Keratinocyte (primary cell): Measurements from ENCODE around the gene SPAG9. TPM values are rescaled to one million over a fixed set of nuclear protein-coding genes. Genes with fewer than 3 reads are reported as not detected.
A peak's percentile ranks its signal among the peaks of the same experiment; 100 is the strongest.

Source experiments
- DNase-seq: peaks from one replicate; pipeline ENCODE4 v3.0.0-alpha.2; 2011; ENCODE audit warnings: low read depth, missing footprints, low spot score
- FAIRE-seq: peaks from 2 replicates; lab custom pipeline; 2011; peaks lifted over from hg19 to GRCh38; lab: Jason Lieb, UNC
- H2AFZ ChIP-seq: 2 replicates; pipeline ENCODE4 v1.6.0; 2012; ENCODE audit warnings: low read length, control low read depth, inconsistent platforms; ENCODE audit not compliant: control insufficient read depth
- H3K27ac ChIP-seq: 2 replicates; pipeline ENCODE4 v1.5.1; 2011; ENCODE audit warnings: low read length; ENCODE audit not compliant: control insufficient read depth, insufficient read depth
- H3K27me3 ChIP-seq: 3 replicates; pipeline ENCODE4 v1.6.0; 2011; ENCODE audit warnings: low read length; ENCODE audit not compliant: control insufficient read depth, insufficient read depth; ENCODE audit errors: extremely low read depth
- H3K36me3 ChIP-seq, 2 experiments: 2 replicates in 1 of 2; 3 replicates in 1 of 2; pipeline ENCODE4 v1.5.1; 2011; ENCODE audit warnings: low read length in 2 of 2, mild to moderate bottlenecking in 1 of 2; ENCODE audit not compliant: control insufficient read depth in 2 of 2, insufficient read depth in 2 of 2; ENCODE audit errors: extremely low read depth in 1 of 2
- H3K4me1 ChIP-seq: 3 replicates; pipeline ENCODE4 v1.5.1; 2011; ENCODE audit warnings: low read length; ENCODE audit not compliant: control insufficient read depth, insufficient read depth; ENCODE audit errors: extremely low read depth
- H3K4me2 ChIP-seq: 3 replicates; pipeline ENCODE4 v1.6.0; 2011; ENCODE audit warnings: low read depth, low read length; ENCODE audit not compliant: control insufficient read depth, insufficient read depth; ENCODE audit errors: extremely low read depth
- H3K4me3 ChIP-seq, 3 experiments: fragments of 200-600 bp in 1 of 3; sonication (generic) in 1 of 3; 2 replicates in 2 of 3; 3 replicates in 1 of 3; pipeline ENCODE4 v1.5.1; 2011 to 2016; ENCODE audit warnings: low read length in 3 of 3, mild to moderate bottlenecking in 3 of 3, control low read depth in 2 of 3, inconsistent platforms in 1 of 3, low read depth in 1 of 3, mixed read lengths in 1 of 3, mixed run types in 1 of 3, moderate library complexity in 1 of 3; ENCODE audit not compliant: control insufficient read depth in 2 of 3, insufficient read depth in 2 of 3; ENCODE audit errors: extremely low read depth in 1 of 3
- H3K79me2 ChIP-seq: 2 replicates; pipeline ENCODE4 v1.6.0; 2012; ENCODE audit warnings: low read length; ENCODE audit not compliant: control insufficient read depth, insufficient read depth
- H3K9ac ChIP-seq: 3 replicates; pipeline ENCODE4 v1.6.0; 2011; ENCODE audit warnings: low read length; ENCODE audit not compliant: control insufficient read depth, insufficient read depth; ENCODE audit errors: extremely low read depth
- H3K9me1 ChIP-seq: 3 replicates; pipeline ENCODE4 v1.6.0; 2011; ENCODE audit warnings: low read length; ENCODE audit not compliant: control insufficient read depth, insufficient read depth; ENCODE audit errors: extremely low read depth
- H3K9me3 ChIP-seq: 2 replicates; pipeline ENCODE4 v1.5.1; 2012; ENCODE audit warnings: low read depth, low read length; ENCODE audit not compliant: control insufficient read depth
- H4K20me1 ChIP-seq: 3 replicates; pipeline ENCODE4 v1.6.0; 2011; ENCODE audit warnings: low read length; ENCODE audit not compliant: control insufficient read depth, insufficient read depth; ENCODE audit errors: extremely low read depth
- EZH2 ChIP-seq: IDR thresholded peaks from one replicate; pipeline ENCODE4 v1.6.1; 2012; ENCODE audit warnings: inconsistent platforms, mild to moderate bottlenecking, low read length, moderate library complexity
- dilution Hi-C: fragments of 300-500 bp; cut with MboI; formaldehyde crosslinking; loops from one replicate; pipeline ENCODE4 v1.7.0; 2020; ENCODE audit warnings: low sequenced_read_pairs; ENCODE audit not compliant: extremely low pct_ligation_motif_present
- polyA minus RNA-seq, 3 experiments: library from RNA; depleted of rRNA, polyadenylated mRNA; stranded (reverse); fragments of >200 nt; gene quantifications; 1 replicate in 1 of 3; 2 replicates in 1 of 3; 3 replicates in 1 of 3; pipeline ENCODE4 v1.2.3, GENCODE V29; 2011
- polyA plus RNA-seq, 5 experiments: library from polyadenylated mRNA; depleted of rRNA in 3 of 5; stranded (reverse) in 3 of 5; stranded (forward) in 1 of 5; unstranded in 1 of 5; fragments of >200 nt; gene quantifications; 1 replicate in 1 of 5; 2 replicates in 3 of 5; 3 replicates in 1 of 5; pipeline versions ENCODE4 v1.2.1 to v1.2.3, GENCODE V29; 2011 to 2012; ENCODE audit warnings: missing spikeins in 2 of 5, low read depth in 1 of 5, low replicate concordance in 1 of 5
- TF ChIP-seq, protein P1 (sequence below), 3 experiments: IDR thresholded peaks in 1 of 3; conservative IDR thresholded peaks in 1 of 3; optimal IDR thresholded peaks in 1 of 3; 2 replicates in 2 of 3; 3 replicates in 1 of 3; pipeline versions ENCODE3 to v1.5.1; 2011; ENCODE audit warnings: low read length in 3 of 3, mild to moderate bottlenecking in 3 of 3, moderate library complexity in 2 of 3, control low read depth in 1 of 3, inconsistent platforms in 1 of 3; ENCODE audit not compliant: insufficient read depth in 2 of 3; ENCODE audit errors: extremely low read depth in 1 of 3

SPAG9 gene, protein sequence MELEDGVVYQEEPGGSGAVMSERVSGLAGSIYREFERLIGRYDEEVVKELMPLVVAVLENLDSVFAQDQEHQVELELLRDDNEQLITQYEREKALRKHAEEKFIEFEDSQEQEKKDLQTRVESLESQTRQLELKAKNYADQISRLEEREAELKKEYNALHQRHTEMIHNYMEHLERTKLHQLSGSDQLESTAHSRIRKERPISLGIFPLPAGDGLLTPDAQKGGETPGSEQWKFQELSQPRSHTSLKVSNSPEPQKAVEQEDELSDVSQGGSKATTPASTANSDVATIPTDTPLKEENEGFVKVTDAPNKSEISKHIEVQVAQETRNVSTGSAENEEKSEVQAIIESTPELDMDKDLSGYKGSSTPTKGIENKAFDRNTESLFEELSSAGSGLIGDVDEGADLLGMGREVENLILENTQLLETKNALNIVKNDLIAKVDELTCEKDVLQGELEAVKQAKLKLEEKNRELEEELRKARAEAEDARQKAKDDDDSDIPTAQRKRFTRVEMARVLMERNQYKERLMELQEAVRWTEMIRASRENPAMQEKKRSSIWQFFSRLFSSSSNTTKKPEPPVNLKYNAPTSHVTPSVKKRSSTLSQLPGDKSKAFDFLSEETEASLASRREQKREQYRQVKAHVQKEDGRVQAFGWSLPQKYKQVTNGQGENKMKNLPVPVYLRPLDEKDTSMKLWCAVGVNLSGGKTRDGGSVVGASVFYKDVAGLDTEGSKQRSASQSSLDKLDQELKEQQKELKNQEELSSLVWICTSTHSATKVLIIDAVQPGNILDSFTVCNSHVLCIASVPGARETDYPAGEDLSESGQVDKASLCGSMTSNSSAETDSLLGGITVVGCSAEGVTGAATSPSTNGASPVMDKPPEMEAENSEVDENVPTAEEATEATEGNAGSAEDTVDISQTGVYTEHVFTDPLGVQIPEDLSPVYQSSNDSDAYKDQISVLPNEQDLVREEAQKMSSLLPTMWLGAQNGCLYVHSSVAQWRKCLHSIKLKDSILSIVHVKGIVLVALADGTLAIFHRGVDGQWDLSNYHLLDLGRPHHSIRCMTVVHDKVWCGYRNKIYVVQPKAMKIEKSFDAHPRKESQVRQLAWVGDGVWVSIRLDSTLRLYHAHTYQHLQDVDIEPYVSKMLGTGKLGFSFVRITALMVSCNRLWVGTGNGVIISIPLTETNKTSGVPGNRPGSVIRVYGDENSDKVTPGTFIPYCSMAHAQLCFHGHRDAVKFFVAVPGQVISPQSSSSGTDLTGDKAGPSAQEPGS (N-terminal part only)
- polyA plus RNA-seq: 34.6 to 43.1 TPM (median 36.7 TPM) in 3 replicates
- polyA plus RNA-seq (2011; ENCODE audit: low read depth): 258 TPM
- 24.1 and 35.5 TPM in 2 replicates for polyA plus RNA-seq (2011; cell fraction: cytosol; rRNA removed)
- polyA plus RNA-seq (2011; cell fraction: nucleus; rRNA removed): 63.9 and 76.1 TPM in 2 replicates
- 43.4 and 63.7 TPM in 2 replicates for polyA plus RNA-seq (2012; ENCODE audit: low replicate concordance)
- polyA minus RNA-seq: 57.8 to 121 TPM (median 88.9 TPM) in 3 replicates
- polyA minus RNA-seq (2011; cell fraction: cytosol; rRNA and poly(A)+ RNA removed): 37.2 TPM
- polyA minus RNA-seq (2011; cell fraction: nucleus; rRNA and poly(A)+ RNA removed): 70.3 and 145 TPM in 2 replicates

DNA sequence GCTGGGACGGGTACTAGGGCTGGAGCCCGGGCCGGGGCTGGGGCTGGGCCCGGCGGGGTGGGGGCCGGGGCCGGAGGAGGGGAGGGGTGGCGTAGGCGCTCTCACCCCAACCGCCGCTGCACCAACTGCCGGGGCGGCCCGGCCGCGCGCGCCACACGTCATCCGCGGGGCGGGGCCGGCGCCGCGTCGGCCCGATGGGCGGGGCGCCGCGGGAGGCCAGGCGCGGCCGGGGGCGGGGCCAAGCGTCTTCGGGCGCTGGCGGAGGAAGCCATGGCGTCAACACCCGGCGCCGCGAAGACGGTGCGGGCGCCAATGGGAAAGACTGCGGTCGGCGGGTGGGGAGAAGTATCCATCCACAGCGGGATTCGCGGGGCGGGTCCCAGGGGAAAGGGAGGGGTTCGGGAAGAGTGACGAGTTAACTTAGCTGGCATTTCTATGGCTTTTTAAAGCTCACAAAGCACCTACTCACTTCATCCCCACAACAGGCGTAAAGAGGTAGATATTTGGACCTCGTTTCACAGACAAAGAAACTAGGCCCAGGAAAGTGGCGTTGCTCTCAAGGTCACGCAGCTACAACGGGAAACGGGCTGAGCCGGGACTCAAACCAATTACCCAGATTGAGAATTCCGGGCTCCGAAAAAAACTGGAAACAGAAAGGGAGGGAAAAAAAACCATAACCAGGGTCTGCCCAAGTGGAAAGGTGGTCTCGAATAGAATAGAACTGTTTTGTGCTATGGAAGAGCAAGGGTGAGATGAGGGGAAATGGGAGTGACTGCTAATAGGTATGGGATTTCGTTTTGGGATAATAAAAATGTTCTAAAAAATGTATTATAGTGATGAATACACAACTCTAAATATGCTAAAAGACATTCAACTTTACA lies at the start of gene SPAG9:
TSS of gene SPAG9 (minus strand) at position 130 of the 881 bp plus-strand sequence. CDS start 212 bp downstream, outside the sequence.
- Histone ChIP-seq H3K4me1 (peaks cover 34% of the 10 kb centered on the region), H3K9ac (peak within 1 kb of the TSS; percentile 96), H3K9me1 (peaks cover 4% of the 10 kb centered on the region), H3K27me3 (no peaks in the 10 kb centered on the region), H3K4me3 (peak within 1 kb of the TSS; percentile 67 to 84 (median 75)), H4K20me1 (peaks cover 19% of the 10 kb centered on the region), H3K27ac (peak within 1 kb of the TSS; percentile 98), H2AFZ (peak within 1 kb of the TSS; percentile 81), H3K79me2 (peaks cover 45% of the 10 kb centered on the region), H3K9me3 (no peaks in the 10 kb centered on the region), H3K4me2 (peak within 1 kb of the TSS; percentile 97), H3K36me3 (peaks cover 2 to 3% of the 10 kb centered on the region in 2 experiments)
- TF ChIP-seq, protein P1, sequence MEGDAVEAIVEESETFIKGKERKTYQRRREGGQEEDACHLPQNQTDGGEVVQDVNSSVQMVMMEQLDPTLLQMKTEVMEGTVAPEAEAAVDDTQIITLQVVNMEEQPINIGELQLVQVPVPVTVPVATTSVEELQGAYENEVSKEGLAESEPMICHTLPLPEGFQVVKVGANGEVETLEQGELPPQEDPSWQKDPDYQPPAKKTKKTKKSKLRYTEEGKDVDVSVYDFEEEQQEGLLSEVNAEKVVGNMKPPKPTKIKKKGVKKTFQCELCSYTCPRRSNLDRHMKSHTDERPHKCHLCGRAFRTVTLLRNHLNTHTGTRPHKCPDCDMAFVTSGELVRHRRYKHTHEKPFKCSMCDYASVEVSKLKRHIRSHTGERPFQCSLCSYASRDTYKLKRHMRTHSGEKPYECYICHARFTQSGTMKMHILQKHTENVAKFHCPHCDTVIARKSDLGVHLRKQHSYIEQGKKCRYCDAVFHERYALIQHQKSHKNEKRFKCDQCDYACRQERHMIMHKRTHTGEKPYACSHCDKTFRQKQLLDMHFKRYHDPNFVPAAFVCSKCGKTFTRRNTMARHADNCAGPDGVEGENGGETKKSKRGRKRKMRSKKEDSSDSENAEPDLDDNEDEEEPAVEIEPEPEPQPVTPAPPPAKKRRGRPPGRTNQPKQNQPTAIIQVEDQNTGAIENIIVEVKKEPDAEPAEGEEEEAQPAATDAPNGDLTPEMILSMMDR (optimal IDR thresholded peaks at IDR 0.05 in 1 of 3, IDR thresholded peaks at IDR 0.05 in 1 of 3, conservative IDR thresholded peaks at IDR 0.05 in 1 of 3; ENCODE audit: extremely low read depth in 1 of 3, insufficient read depth in 2 of 3, low read length in 3 of 3): no peak
- TF ChIP-seq EZH2: no peak
- FAIRE-seq: no peak
- dilution Hi-C loops: no loop called here
- peak; percentile 86 for DNase-seq
